NCI-H774 (cell line): ENCODE results near the gene KCTD20.
"Not testable (repeated sequence)": the region's sequence is repeated elsewhere in the genome, so short reads cannot be mapped to it uniquely, and the experiment has no call there.

ENCODE experiments used
- DNase-seq: peaks from one replicate; lab custom pipeline; 2025; lab: John Stamatoyannopoulos, UW

KCTD20 gene

GRCh38 chr6:36442671-36443470 is at the start of gene KCTD20, which contains the start of gene PXT1:
KCTD20 (plus strand) TSS chr6:36443000; CDS start chr6:36470098, 27,098 bp downstream.
PXT1 (minus strand) TSS chr6:36442854; CDS start chr6:36426082, 16,772 bp downstream.
- peak; percentile 82 for DNase-seq

DNA sequence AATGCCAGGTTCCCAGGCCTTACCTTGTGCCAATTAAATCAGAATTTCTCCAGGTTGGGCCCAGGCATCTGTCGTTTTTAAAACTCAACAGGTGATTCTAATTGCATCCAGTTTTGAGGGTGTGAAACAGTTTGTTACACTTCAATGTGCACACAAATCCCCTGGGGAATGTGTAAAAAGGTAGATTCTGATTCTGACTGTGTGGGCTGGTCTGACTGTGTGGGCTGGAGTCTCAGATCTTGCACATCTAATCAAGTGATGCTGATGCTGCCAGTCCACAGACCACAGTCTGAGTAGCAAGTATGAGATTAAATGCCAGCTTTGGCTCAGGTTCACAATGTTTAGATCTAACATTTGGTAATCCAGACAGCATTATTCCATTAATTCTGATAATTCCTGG is 42.8 kb upstream of the KCTD20 start:
- DNase-seq, result no peak

DNA sequence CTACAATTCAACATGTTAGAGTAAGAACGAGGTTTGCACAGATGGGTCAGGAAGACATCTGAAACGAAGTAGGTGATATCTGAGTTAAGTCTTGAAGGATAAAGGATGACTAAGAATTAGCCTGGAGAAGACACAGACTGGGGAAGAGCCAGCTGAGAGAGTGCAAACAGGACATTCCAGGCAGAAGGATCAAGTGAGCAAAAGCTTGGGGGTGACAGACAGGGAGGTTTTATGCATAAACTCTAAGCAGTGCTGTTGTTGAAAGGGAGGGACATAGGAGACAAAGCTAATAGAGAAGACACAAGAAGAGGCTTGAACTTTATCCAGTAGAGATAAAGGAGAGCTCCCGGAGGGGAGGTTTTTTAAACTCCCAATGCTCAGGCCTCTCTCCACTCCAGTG is 40.3 kb upstream of the KCTD20 start:
- DNase-seq, result no peak

- DNase-seq, result no peak
These were observed 38.6 kb upstream of the KCTD20 start for GRCh38 chr6:36404164-36404563.

DNA sequence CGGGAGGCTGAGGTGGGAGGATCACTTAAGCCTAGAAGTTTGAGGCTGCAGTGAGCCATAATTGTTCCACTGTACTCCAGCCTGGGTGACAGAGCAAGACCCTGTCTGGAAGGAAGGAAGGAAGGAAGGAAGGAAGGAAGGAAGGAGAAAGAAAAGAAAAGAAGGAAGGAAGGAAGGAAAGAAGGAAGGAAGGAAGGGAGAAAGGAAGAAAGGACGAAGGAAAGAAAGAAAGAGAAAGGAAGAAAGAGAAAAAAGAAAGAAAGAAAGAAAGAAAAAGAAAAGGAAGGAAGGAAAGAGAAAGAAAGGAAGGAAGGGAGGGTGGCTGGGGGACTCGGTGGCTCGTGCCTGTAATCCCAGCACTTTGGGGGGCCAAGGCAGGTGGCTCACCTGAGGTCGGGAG is 33.1 kb upstream of the KCTD20 start:
- not testable (repeated sequence) for DNase-seq

- DNase-seq, result no peak
These were observed 29.0 kb upstream of the KCTD20 start for GRCh38 chr6:36413489-36414480.

DNA sequence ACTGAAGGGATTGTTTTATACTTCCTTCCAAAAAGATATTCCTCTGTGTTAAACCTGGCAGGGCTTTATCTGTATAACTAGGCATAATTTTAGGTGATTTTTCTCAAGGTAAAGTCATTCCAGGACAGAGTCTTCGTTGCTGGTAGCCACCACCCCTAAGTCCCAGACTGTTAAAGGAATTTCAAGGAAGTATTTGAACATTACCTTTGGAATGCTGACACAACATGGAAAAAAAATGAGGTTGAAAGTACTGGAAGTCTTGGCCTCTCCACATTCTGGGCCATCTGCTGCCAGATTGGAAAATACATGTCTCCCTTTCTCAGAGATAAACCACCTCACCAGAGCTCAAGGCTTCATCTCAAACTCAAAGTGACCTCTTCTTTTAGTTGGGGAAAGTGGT is 28.3 kb upstream of the KCTD20 start:
- no peak for DNase-seq

GRCh38 chr6:36418558-36418957 is 24.2 kb upstream of the KCTD20 start:
- DNase-seq, result no peak

- DNase-seq, result no peak
These were observed 23.5 kb upstream of the KCTD20 start for GRCh38 chr6:36419310-36419709.

DNA sequence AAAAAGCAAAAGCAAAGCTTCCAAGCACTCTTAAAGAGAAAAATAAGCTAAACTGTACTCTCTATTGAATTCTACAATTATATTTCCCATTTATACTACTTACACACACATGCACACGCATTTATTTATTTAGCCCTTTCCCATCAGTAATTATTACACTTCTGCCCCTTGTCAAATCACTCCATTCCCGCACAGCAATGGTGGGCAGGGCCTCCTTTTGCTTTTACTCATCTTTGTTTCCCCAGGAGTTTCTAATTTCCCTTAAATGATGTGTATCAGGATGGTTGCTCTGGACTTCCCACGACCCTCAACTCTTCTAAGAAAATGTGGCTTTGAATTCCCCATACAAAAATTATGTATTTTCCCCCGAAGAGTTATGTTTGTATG is 20.1 kb upstream of the KCTD20 start:
- DNase-seq, result no peak

GRCh38 chr6:36423101-36423824 is 19.5 kb upstream of the KCTD20 start:
- DNase-seq, result peak; percentile 97

DNA sequence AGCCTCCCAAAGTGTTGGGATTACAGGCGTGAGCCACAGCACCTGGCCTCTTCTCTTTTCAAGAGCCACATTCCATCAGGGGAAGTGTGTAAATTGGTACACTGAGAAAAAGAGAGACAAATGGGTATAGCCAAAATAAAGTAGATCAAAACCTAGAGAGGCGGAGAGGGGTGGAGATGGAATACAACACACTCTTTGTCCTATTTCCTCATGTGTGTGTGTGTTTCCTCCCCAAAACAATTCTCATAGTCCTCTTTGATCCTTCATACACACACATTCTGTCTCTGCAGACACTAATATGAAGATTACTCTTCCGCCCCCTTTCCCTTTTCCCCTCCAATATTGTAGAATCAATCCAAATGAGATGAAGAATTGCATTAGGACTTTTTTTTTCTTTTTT is 16.2 kb upstream of the KCTD20 start:
- DNase-seq, result no peak

- no peak for DNase-seq
These were observed 13.9 kb upstream of the KCTD20 start for GRCh38 chr6:36428911-36429310.

- no peak for DNase-seq
These were observed 12.4 kb upstream of the KCTD20 start for GRCh38 chr6:36430351-36430750.

DNA sequence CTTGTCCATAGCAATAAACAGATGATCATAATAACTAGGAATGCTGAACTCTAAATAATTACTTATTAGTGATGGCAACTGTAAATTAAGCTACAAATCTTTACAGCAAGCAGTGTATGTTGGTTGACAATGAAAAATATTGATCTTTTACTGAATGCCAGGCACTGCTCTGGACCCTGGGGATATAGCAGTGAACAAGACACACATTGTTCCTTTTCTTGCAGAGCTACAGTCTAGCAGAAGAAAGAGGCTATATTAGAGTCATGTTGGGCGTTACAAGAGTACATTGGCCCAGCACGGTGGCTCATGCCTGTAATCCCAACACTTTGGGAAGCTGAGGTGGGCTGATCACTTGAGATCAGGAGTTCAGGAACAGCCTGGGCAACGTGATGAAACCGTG is 11.6 kb upstream of the KCTD20 start:
- no peak for DNase-seq

- no peak for DNase-seq
These were observed 10.6 kb upstream of the KCTD20 start for GRCh38 chr6:36432151-36432671.

- no peak for DNase-seq
These were observed 6.3 kb upstream of the KCTD20 start for GRCh38 chr6:36436466-36436865.

DNA sequence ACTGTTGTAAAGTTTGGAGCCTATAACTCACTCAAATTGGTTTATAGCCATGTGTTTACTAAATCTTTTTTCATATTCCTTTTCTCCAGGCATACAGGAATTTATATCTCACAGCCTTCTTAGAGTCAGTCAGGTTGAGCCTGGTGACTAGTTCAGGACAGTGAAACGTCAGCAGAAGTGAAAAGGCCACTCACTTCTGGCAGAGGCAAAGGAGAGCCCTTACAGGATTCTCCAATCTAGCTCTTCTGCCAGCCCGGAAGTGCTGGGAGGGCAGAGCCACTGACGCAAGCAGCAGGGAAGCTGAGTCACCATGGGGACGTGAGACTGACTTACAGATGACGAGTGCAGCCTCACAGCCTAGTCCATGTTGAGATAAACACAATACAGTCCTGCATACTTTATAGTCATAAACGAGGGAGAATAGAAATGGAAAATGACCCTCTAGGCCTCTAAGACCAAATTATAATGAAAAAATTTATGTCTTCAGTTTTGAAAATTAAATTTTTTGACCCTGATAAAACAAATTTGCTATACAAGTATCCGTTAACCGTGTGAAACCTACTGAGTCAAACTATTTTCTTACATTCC is 1.4 kb upstream of the KCTD20 start:
- DNase-seq, result peak; percentile 93

DNA sequence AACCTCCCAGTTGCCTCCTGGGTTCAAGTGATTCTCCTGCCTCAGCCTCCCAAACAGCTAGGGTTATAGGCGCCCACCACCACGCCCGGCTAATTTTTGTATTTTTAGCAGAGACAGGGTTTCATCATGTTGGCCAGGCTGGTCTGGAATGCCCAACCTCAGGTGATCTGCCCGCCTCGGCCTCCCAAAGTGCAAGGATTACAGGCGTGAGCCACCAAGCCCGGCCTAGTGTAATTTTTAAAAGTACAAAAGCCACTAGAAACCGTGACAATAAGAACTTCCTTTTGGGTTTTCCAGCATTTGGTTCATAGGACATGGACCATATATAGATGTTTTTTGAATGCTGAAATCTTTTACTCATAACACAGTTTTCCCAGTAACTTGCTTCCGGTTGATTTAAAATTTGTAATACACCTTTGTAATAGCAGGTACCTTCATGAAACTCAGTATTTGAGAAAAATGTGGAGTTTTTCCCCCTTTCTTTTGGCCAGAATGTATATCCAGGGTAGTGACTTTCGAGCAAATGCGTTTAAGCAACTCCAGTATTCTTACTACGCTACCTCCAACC is 613 bp upstream of the KCTD20 start:
- no peak for DNase-seq

- no peak for DNase-seq
These were observed 950 bp downstream of the KCTD20 start for GRCh38 chr6:36443471-36444428.
